Left renal pelvis (tissue), 4 donors: Measurements from ENCODE around the gene ATM. TPM values are rescaled to one million over a fixed set of nuclear protein-coding genes. Genes with fewer than 3 reads are reported as not detected.
"Not testable (repeated sequence)": the region's sequence is repeated elsewhere in the genome, so short reads cannot be mapped to it uniquely, and the experiment has no call there.

Experiments used
- DNase-seq, 4 donors: peaks; one replicate each; pipeline ENCODE4 v3.0.0-alpha.2; 2013; ENCODE audit warnings: low read depth in 4 of 4, low spot score in 3 of 4
- polyA plus RNA-seq, 4 donors: library from polyadenylated mRNA; unstranded; fragments of 120-200 nt; gene quantifications; one replicate each; pipeline ENCODE4 v1.2.1, GENCODE V29; 2013; ENCODE audit not compliant: insufficient read length in 4 of 4

The ATM gene
- polyA plus RNA-seq, 4 donors, result 58.0 to 93.8 (median 68.1) TPM

- DNase-seq, result no peak
These were observed 123.6 kb downstream of the ATM start for GRCh38 chr11:108346451-108346850.

DNA sequence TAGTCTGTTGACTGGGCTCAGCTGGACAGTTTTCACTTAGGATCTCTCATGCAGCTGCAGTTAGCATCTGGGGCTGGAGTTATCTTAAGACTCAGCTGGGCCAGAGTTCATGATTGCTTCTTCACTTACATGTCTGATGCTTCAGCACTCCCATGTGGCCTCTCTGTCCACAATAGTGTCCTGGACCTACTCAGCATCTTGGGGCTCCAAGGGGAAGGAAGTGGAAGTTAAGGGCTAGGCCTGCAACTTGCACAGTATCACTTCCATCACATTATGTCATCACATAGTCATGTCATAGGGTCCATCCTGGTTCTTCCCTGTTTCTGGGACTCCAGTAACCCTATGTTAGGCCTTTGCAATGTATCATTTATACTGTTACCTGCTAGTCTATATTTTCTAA lies 128.6 kb downstream of the ATM start:
- no peak for DNase-seq

- no peak for DNase-seq
These were observed 141.3 kb downstream of the ATM start for GRCh38 chr11:108364159-108364558.

GRCh38 chr11:108368134-108368533 lies 145.3 kb downstream of the ATM start:
- no peak for DNase-seq

DNA sequence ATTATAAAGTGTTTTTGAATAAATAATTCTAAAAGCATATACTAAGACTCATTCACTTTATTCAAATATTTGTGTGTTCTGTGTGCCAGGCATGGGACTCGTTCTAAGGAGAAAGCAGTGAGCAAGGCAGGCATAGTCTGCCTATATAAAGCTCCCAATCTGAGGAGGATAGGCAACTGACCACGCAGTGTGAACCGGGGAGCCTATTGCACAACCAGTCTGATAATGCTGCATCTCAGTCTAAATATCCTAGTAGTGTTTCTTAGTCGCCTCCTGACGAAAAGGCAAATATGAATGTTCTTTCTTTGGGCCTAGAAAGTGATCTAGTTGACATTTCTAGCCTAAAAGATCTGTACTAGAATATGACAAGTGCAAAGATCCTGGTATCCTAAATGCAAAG lies 146.2 kb downstream of the ATM start:
- DNase-seq, result no peak

GRCh38 chr11:108370315-108370714 lies 147.4 kb downstream of the ATM start:
- DNase-seq, result no peak

- DNase-seq, result no peak
These were observed 148.1 kb downstream of the ATM start for GRCh38 chr11:108370990-108371389.

- not testable (repeated sequence) for DNase-seq
These were observed 150.6 kb downstream of the ATM start for GRCh38 chr11:108373505-108373904.

- no peak for DNase-seq
These were observed 165.7 kb downstream of the ATM start for GRCh38 chr11:108388576-108388975.

GRCh38 chr11:108392353-108392752 lies 169.5 kb downstream of the ATM start:
- no peak for DNase-seq

DNA sequence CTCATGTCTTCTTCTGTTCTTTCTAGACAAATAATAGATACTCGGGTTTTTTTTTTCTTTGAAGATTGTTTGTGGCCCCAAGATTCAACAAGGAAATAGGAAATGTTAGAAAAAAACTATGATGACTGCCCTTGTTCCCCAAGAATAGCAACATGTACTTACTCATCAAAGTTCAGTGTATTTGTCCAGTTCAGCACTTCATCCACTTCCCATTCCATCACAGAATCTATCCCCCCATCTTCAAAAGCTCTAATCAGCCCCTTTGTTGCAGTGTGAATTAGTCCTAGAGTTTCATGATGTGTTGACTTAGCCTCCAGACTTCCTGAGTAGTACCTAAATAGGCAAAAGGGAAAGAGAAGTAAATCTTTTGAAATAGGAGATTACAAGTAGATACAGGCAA lies 170.2 kb downstream of the ATM start:
- no peak for DNase-seq

- no peak for DNase-seq
These were observed 171.9 kb downstream of the ATM start for GRCh38 chr11:108394744-108395284.

GRCh38 chr11:108396672-108397071 lies 173.8 kb downstream of the ATM start:
- not testable (repeated sequence) for DNase-seq

DNA sequence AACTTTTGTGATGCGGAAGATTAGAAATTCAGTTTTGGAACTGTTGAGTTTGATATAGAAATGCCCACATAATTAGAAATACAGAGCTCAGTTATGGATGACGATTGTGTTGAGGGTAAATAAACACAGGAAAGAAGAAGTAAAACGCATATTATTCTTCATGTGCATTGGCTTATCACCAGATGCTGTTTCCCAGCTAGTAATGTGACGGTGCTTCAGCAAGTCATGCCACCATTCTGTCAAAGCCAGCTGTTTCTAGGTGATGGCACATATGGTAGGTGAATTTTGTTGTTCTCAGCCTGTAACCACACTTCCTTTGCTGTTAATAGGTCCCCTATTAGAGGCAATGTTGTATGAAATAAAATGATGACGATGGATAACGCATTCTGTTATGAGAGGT lies 175.6 kb downstream of the ATM start:
- no peak for DNase-seq

GRCh38 chr11:108402241-108402640 lies 179.4 kb downstream of the ATM start:
- no peak for DNase-seq

- DNase-seq, result no peak
These were observed 180.2 kb downstream of the ATM start for GRCh38 chr11:108403052-108403451.

DNA sequence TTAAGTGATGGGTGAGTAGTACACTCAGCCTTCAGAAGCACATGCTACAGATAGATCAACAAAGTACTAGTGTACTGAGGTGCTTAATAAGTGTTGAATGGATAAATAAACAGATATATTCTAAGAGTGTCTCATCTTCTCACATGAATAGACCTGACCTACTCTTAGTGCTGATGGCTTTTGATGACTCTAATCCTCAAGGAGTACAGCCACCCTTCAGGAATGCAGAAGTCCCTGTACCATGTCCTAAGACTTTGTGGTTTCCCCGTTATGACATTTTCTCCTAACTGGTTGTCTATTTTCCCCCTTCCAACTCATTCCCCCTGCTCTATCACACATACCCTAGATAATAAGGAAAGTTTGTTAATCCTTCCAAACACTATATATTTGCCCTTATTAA lies 182.8 kb downstream of the ATM start:
- no peak for DNase-seq

DNA sequence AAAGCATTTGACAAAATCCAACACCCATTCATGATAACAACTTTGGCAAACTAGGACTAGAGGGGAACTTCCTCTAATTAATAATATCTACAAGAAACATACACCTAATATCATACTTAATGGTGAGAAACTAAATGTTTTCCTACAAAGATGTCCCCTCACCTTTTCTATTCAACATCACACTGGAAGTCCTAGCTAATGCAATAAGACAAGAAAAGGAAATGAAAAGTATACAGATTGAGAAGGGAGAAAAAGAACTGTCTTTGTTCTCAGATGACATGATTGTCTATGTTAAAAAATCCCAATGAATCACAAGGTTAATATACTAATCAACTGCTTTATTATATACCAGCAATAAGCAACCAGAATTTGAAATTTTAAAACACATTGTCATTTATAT lies 192.1 kb downstream of the ATM start:
- DNase-seq, result no peak

GRCh38 chr11:108417551-108417950 lies 194.7 kb downstream of the ATM start:
- DNase-seq, result not testable (repeated sequence)
